HepG2 (cell line): ENCODE results near the gene BCAS1. TPM values are rescaled to one million over a fixed set of nuclear protein-coding genes. Genes with fewer than 3 reads are reported as not detected.

ENCODE experiments used
- E2F2 ChIP-seq: sonication (generic); formaldehyde crosslinking; IDR thresholded peaks from 2 replicates; pipeline ENCODE4 v1.4.0; 2020; ENCODE audit warnings: missing genetic modification reagents, borderline replicate concordance
- GTF3A ChIP-seq: sonication (generic); formaldehyde crosslinking; conservative IDR thresholded peaks from 2 replicates; pipeline ENCODE4 v1.4.0; 2020; ENCODE audit warnings: mild to moderate bottlenecking, missing genetic modification reagents
- HDAC2 ChIP-seq: sonication (generic); formaldehyde crosslinking; IDR thresholded peaks from 2 replicates; pipeline ENCODE4 v1.4.0; 2020; ENCODE audit warnings: missing genetic modification reagents
- HNF4A ChIP-seq: sonication (generic); formaldehyde crosslinking; IDR thresholded peaks from 2 replicates; pipeline ENCODE4 v1.4.0; 2020; ENCODE audit warnings: missing genetic modification reagents
- IKZF4 ChIP-seq: sonication (generic); formaldehyde crosslinking; IDR thresholded peaks from 2 replicates; pipeline ENCODE4 v1.5.1; 2020; ENCODE audit warnings: borderline replicate concordance, mild to moderate bottlenecking, low read depth, missing genetic modification reagents; ENCODE audit errors: not compliant biosample characterization
- MBNL3 ChIP-seq: fragments of 250-450 bp; sonication (Bioruptor Pico); conservative IDR thresholded peaks from 2 replicates; pipeline ENCODE4 v1.8.0; 2022; ENCODE audit warnings: mild to moderate bottlenecking, inconsistent platforms
- NCOA2 ChIP-seq: sonication (generic); formaldehyde crosslinking; IDR thresholded peaks from 2 replicates; pipeline ENCODE4 v1.8.0; 2022; ENCODE audit warnings: inconsistent platforms
- PBX2 ChIP-seq: IDR thresholded peaks from 2 replicates; pipeline ENCODE4 v1.6.1; 2016; ENCODE audit warnings: control low read depth
- PRDM15 ChIP-seq: sonication (generic); formaldehyde crosslinking; IDR thresholded peaks from 2 replicates; pipeline ENCODE4 v1.4.0; 2020; ENCODE audit warnings: missing genetic modification reagents
- SAP130 ChIP-seq: IDR thresholded peaks from 2 replicates; pipeline ENCODE4 v1.6.1; 2016; ENCODE audit warnings: low read depth
- STAT6 ChIP-seq: sonication (generic); formaldehyde crosslinking; IDR thresholded peaks from 2 replicates; pipeline ENCODE4 v1.4.0; 2020; ENCODE audit warnings: missing genetic modification reagents, mild to moderate bottlenecking, borderline replicate concordance
- TFAP4 ChIP-seq: sonication (generic); IDR thresholded peaks from 2 replicates; pipeline ENCODE4 v1.6.1; 2016; ENCODE audit warnings: low read depth, borderline replicate concordance
- TOE1 ChIP-seq: sonication (generic); formaldehyde crosslinking; IDR thresholded peaks from 2 replicates; pipeline ENCODE4 v1.4.0; 2020; ENCODE audit warnings: mild to moderate bottlenecking, missing genetic modification reagents
- ZFAT ChIP-seq: sonication (generic); formaldehyde crosslinking; conservative IDR thresholded peaks from 2 replicates; pipeline ENCODE4 v1.8.1; 2023; ENCODE audit warnings: missing genetic modification reagents, inconsistent platforms
- ZNF12 ChIP-seq: sonication (generic); formaldehyde crosslinking; IDR thresholded peaks from 2 replicates; pipeline ENCODE4 v1.5.0; 2020; ENCODE audit warnings: missing genetic modification reagents
- ZNF30 ChIP-seq: sonication (generic); formaldehyde crosslinking; IDR thresholded peaks from 2 replicates; pipeline ENCODE4 v1.5.0; 2020; ENCODE audit warnings: mild to moderate bottlenecking, missing genetic modification reagents
- ZNF644 ChIP-seq: IDR thresholded peaks from 2 replicates; pipeline ENCODE4 v1.6.1; 2016; ENCODE audit warnings: low read depth
- polyA plus RNA-seq, 8 experiments: library from polyadenylated mRNA; depleted of rRNA in 3 of 8; stranded (reverse) in 7 of 8; unstranded in 1 of 8; fragments of >200 nt; fragmentation: Illumina TruSeq in 4 of 8; extraction: Trizol in 4 of 8; gene quantifications; 2 replicates each; pipeline versions ENCODE4 v1.2.1 to v1.2.3, GENCODE V29; 2011 to 2016; ENCODE audit warnings: low read depth in 4 of 8, missing spikeins in 1 of 8, mixed read lengths in 1 of 8; ENCODE audit not compliant: insufficient read depth in 1 of 8
- total RNA-seq, 5 experiments: library from RNA; depleted of rRNA; stranded (reverse); fragments of >200 nt; fragmentation: Illumina TruSeq; extraction: Trizol; gene quantifications; 2 replicates each; pipeline ENCODE4 v1.2.3, GENCODE V29; 2016; ENCODE audit warnings: low read depth in 1 of 5

Gene BCAS1
- total and polyA plus RNA-seq, 2 of the 13 experiments (the other 11 are each of a cell fraction or from before 2014, with no cell fraction given): 0.55 to 0.91 TPM

- TF ChIP-seq TOE1 (CRISPR knock-in tag) (0 out of 2 replicates have a peak, but pooled peaks have one; percentile 54), MBNL3 (CRISPR knock-in tag) (no peak), HDAC2 (CRISPR knock-in tag) (peak; percentile 95), IKZF4 (no peak), GTF3A (CRISPR knock-in tag) (peak; percentile 78; the same call in 1 of the 2 replicates), TFAP4 (peak; percentile 98), PRDM15 (no peak), NCOA2 (CRISPR knock-in tag) (peak; percentile 87), ZNF644 (CRISPR knock-in tag) (peak; percentile 81), STAT6 (CRISPR knock-in tag) (no peak), HNF4A (CRISPR knock-in tag) (peak; percentile 55), SAP130 (CRISPR knock-in tag) (peak; percentile 91), PBX2 (CRISPR knock-in tag) (peak; percentile 82), ZNF30 (CRISPR knock-in tag) (no peak), ZFAT (CRISPR knock-in tag) (no peak), ZNF12 (CRISPR knock-in tag) (peak; percentile 70; the same call in 1 of the 2 replicates), E2F2 (CRISPR knock-in tag) (no peak)
Observed at GRCh38 chr20:54067606-54068174, 2.7 kb downstream of the BCAS1 start (continued).
